HCT116 (cell line): Measurements from ENCODE around the gene ALX3. TPM values are rescaled to one million over a fixed set of nuclear protein-coding genes. Genes with fewer than 3 reads are reported as not detected.

Experiments used
- ATAC-seq: fragments of 200-7000 bp; cut with Tn5 transposase; 2 replicates; pipeline ENCODE4 v1.9.1; 2020; ENCODE audit warnings: mild to moderate bottlenecking, moderate library complexity
- BruUV-seq: library from RNA; stranded (reverse); fragments of 400-500 nt; replicated peaks from 2 replicates; lab custom pipeline; 2021; lab: Mats Ljungman, UMichigan
- CTCF ChIA-PET: fragments of 300-600 bp; sonication (Branson Sonifier 250); formaldehyde crosslinking; loops from one replicate; lab custom pipeline; 2021; ENCODE audit warnings: antibody characterized with exemption; lab: Charles Lee
- POLR2A ChIA-PET: fragments of 300-600, 350-600 bp; sonication (Branson Sonifier 250); formaldehyde crosslinking; loops from one replicate; lab custom pipeline; 2021; ENCODE audit warnings: antibody characterized with exemption; lab: Charles Lee
- RAD21 ChIA-PET, 2 experiments: fragments of 300-600 bp; sonication (Branson Sonifier 250); formaldehyde crosslinking; loops; one replicate each; lab custom pipeline; 2023; ENCODE audit warnings: low total read pairs in 2 of 2; ENCODE audit not compliant: uncharacterized antibody in 2 of 2, unreplicated experiment in 2 of 2, low non-redundant PET in 1 of 2; lab: Charles Lee
- DNase-seq: peaks from one replicate; pipeline ENCODE4 v3.0.0-alpha.2; 2010; ENCODE audit warnings: low read depth, low spot score
- H2AFZ ChIP-seq: fragments of 200-600 bp; shearing (Covaris generic), sonication (generic); 2 replicates; pipeline ENCODE4 v1.6.1; 2017; ENCODE audit warnings: low read depth, mixed run types, mixed read lengths, antibody characterized with exemption, low read length; ENCODE audit not compliant: poor library complexity, severe bottlenecking
- H3K27ac ChIP-seq: 2 replicates; pipeline ENCODE4 v1.5.1; 2012; ENCODE audit warnings: low read depth, low read length
- H3K27me3 ChIP-seq: fragments of 200-600 bp; sonication (generic); 2 replicates; pipeline ENCODE4 v1.6.1; 2016; ENCODE audit warnings: mixed run types, low read length, mixed read lengths; ENCODE audit not compliant: insufficient read depth
- H3K36me3 ChIP-seq, 2 experiments: fragments of 200-500 bp in 1 of 2; fragments of 200-600 bp in 1 of 2; sonication (Bioruptor generic) in 1 of 2; sonication (generic) in 1 of 2; 2 replicates each; pipeline versions ENCODE4 v1.5.1 to v1.6.1; 2014 to 2016; ENCODE audit warnings: low read length in 2 of 2, inconsistent platforms in 1 of 2, mixed read lengths in 1 of 2, mixed run types in 1 of 2; ENCODE audit not compliant: insufficient read depth in 2 of 2, control insufficient read depth in 1 of 2
- H3K4me1 ChIP-seq, 2 experiments: fragments of 200-600 bp in 1 of 2; sonication (generic) in 1 of 2; 2 replicates each; pipeline versions ENCODE4 v1.5.1 to v1.6.1; 2012 to 2017; ENCODE audit warnings: low read length in 2 of 2, inconsistent platforms in 1 of 2, mild to moderate bottlenecking in 1 of 2, mixed read lengths in 1 of 2, mixed run types in 1 of 2, moderate library complexity in 1 of 2; ENCODE audit not compliant: insufficient read depth in 2 of 2, control insufficient read depth in 1 of 2
- H3K4me2 ChIP-seq: fragments of 200-600 bp; sonication (generic); 2 replicates; pipeline ENCODE4 v1.6.1; 2017; ENCODE audit warnings: mixed run types, low read length, mixed read lengths
- H3K4me3 ChIP-seq, 2 experiments: fragments of 200-600 bp in 1 of 2; sonication (generic) in 1 of 2; replicated peaks in 1 of 2; 2 replicates each; pipeline ENCODE4 v1.5.1; 2011 to 2016; ENCODE audit warnings: low read length in 2 of 2, control low read depth in 1 of 2, low read depth in 1 of 2, mild to moderate bottlenecking in 1 of 2, mixed read lengths in 1 of 2, mixed run types in 1 of 2
- H3K79me2 ChIP-seq: fragments of 200-600 bp; sonication (generic); 2 replicates; pipeline ENCODE4 v1.6.1; 2017; ENCODE audit warnings: mild to moderate bottlenecking, mixed run types, low read length, moderate library complexity, mixed read lengths; ENCODE audit not compliant: insufficient read depth
- H3K9ac ChIP-seq: fragments of 200-600 bp; sonication (generic); 2 replicates; pipeline ENCODE4 v1.6.1; 2016; ENCODE audit warnings: low read length, mixed read lengths
- H3K9me2 ChIP-seq: fragments of 200-600 bp; sonication (generic), shearing (Covaris generic); 2 replicates; pipeline ENCODE4 v1.6.1; 2017; ENCODE audit warnings: mixed run types, mild to moderate bottlenecking, moderate library complexity; ENCODE audit not compliant: insufficient read depth
- H3K9me3 ChIP-seq, 2 experiments: fragments of 200-500 bp in 1 of 2; fragments of 200-600 bp in 1 of 2; sonication (Bioruptor generic) in 1 of 2; sonication (generic) in 1 of 2; 2 replicates each; pipeline ENCODE4 v1.6.1; 2014 to 2017; ENCODE audit warnings: low read length in 2 of 2, mixed read lengths in 2 of 2, inconsistent platforms in 1 of 2, low read depth in 1 of 2, mild to moderate bottlenecking in 1 of 2, mixed run types in 1 of 2, moderate library complexity in 1 of 2; ENCODE audit not compliant: control insufficient read depth in 1 of 2, insufficient read depth in 1 of 2
- H4K20me1 ChIP-seq: fragments of 200-600 bp; sonication (generic), shearing (Covaris generic); 2 replicates; pipeline ENCODE4 v1.6.1; 2017; ENCODE audit warnings: mixed run types, mild to moderate bottlenecking, moderate library complexity; ENCODE audit not compliant: insufficient read depth
- CEBPB ChIP-seq: IDR thresholded peaks from 2 replicates; pipeline ENCODE4 v1.6.1; 2012; ENCODE audit warnings: low read depth
- EGR1 ChIP-seq: IDR thresholded peaks from 2 replicates; pipeline ENCODE4 v1.6.1; 2012; ENCODE audit warnings: low read depth
- ELF1 ChIP-seq: IDR thresholded peaks from 2 replicates; pipeline ENCODE4 v1.6.1; 2012; ENCODE audit warnings: low read depth, borderline replicate concordance
- EZH2 ChIP-seq: fragments of 200-600 bp; sonication (generic); IDR thresholded peaks from 2 replicates; pipeline ENCODE4 v1.6.1; 2017; ENCODE audit warnings: antibody characterized with exemption, mixed run types
- EZH2phosphoT487 ChIP-seq: fragments of 200-600 bp; IDR thresholded peaks from 2 replicates; pipeline ENCODE4 v1.6.1; 2018; ENCODE audit warnings: antibody characterized with exemption, borderline replicate concordance
- FOSL1 ChIP-seq: IDR thresholded peaks from 2 replicates; pipeline ENCODE4 v1.6.1; 2012; ENCODE audit warnings: low read depth
- MAX ChIP-seq: IDR thresholded peaks from 2 replicates; pipeline ENCODE4 v1.6.1; 2012
- POLR2A ChIP-seq: IDR thresholded peaks from 2 replicates; pipeline ENCODE4 v1.7.0; 2011; ENCODE audit warnings: borderline replicate concordance; ENCODE audit not compliant: insufficient read depth, insufficient read length; ENCODE audit errors: extremely low read depth
- POLR2AphosphoS5 ChIP-seq: IDR thresholded peaks from 2 replicates; pipeline ENCODE4 v1.6.1; 2011; ENCODE audit warnings: mild to moderate bottlenecking, low read depth, low read length, moderate library complexity
- SP1 ChIP-seq: IDR thresholded peaks from 2 replicates; pipeline ENCODE4 v1.6.1; 2012; ENCODE audit warnings: low read depth
- SRF ChIP-seq: IDR thresholded peaks from 2 replicates; pipeline ENCODE4 v1.6.1; 2012; ENCODE audit warnings: low read depth
- TCF7L2 ChIP-seq: IDR thresholded peaks from 2 replicates; pipeline ENCODE4 v1.7.0; 2011; ENCODE audit warnings: borderline replicate concordance, inconsistent platforms; ENCODE audit not compliant: insufficient read depth, insufficient read length; ENCODE audit errors: extremely low read depth
- YY1 ChIP-seq: IDR thresholded peaks from 2 replicates; pipeline ENCODE4 v1.6.1; 2011; ENCODE audit warnings: low read length, low read depth, moderate library complexity, mild to moderate bottlenecking; ENCODE audit not compliant: insufficient replicate concordance; ENCODE audit errors: extremely low read depth
- ZFX ChIP-seq: fragments of 450-650 bp; IDR thresholded peaks from 2 replicates; pipeline ENCODE4 v1.6.1; 2017
- ZNF274 ChIP-seq: fragments of 200-500 bp; sonication (Bioruptor generic); IDR thresholded peaks from 2 replicates; pipeline ENCODE4 v1.6.1; 2014; ENCODE audit warnings: mild to moderate bottlenecking, low read depth, low read length, inconsistent platforms
- intact Hi-C: fragments of 100-400 bp; cut with micrococcal nuclease; formaldehyde crosslinking; loops from 2 replicates; pipeline ENCODE4 v1.10.0; 2022
- total RNA-seq: library from RNA; stranded (reverse); gene quantifications from one replicate; pipeline ENCODE4 v1.2.1, GENCODE V29; 2021; ENCODE audit not compliant: unreplicated experiment
- TF ChIP-seq, protein P1 (sequence below), 3 experiments: fragments of 200-600 bp in 1 of 3; sonication (generic) in 1 of 3; IDR thresholded peaks in 2 of 3; conservative IDR thresholded peaks in 1 of 3; 2 replicates each; pipeline ENCODE4 v1.5.1; 2012 to 2017; ENCODE audit warnings: low read depth in 2 of 3, low read length in 2 of 3, antibody characterized with exemption in 1 of 3, borderline replicate concordance in 1 of 3, control low read depth in 1 of 3, mild to moderate bottlenecking in 1 of 3, mixed read lengths in 1 of 3, mixed run types in 1 of 3, moderate library complexity in 1 of 3; ENCODE audit not compliant: insufficient read depth in 1 of 3
- TF ChIP-seq, protein P2 (sequence below): IDR thresholded peaks from 2 replicates; pipeline ENCODE4 v1.6.1; 2012
- TF ChIP-seq, protein P3 (sequence below): IDR thresholded peaks from 2 replicates; pipeline ENCODE4 v1.6.1; 2011; ENCODE audit warnings: mild to moderate bottlenecking, low read length, moderate library complexity; ENCODE audit not compliant: insufficient replicate concordance; ENCODE audit errors: extremely low read depth

Gene ALX3
- total RNA-seq, 1 experiment from 2014 or later, result not detected

DNA sequence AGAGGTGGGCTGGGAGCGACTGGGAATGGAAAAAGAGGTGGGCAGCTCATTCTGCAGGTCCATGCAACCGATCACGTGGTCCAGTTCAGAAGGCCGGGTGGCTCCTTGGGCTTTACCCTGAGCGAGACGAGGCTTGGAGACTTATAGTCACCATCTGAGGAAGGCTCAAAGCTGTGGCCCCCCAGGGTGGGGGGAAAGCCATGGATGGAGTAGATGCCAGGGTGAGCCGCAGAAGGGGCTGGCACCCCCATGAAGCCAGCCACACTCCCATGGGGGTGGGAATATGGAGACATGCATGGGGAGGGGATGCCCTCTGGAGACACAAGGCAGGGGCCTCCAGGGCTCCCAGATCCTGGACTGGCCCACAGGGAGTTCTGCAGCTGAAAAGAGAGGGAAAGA, 9.8 kb downstream of the ALX3 start:
- Histone ChIP-seq H3K9ac (no peak overlapping the region), H3K9me2 (no peaks in the 10 kb centered on the region), H4K20me1 (no peaks in the 10 kb centered on the region), H3K9me3 (no peaks in the 10 kb centered on the region), H3K27me3 (no peaks in the 10 kb centered on the region), H3K27ac (no peak overlapping the region), H2AFZ (no peak overlapping the region), H3K4me2 (no peak overlapping the region), H3K4me1 (no peaks in the 10 kb centered on the region), H3K79me2 (no peaks in the 10 kb centered on the region), H3K4me3 (no peak overlapping the region), H3K36me3 (peaks cover 11% of the 10 kb centered on the region in 2 experiments; a peak in 2 of 4 replicates)
- CTCF ChIA-PET, result interaction anchor here (0.8 to 2.2 kb wide), 19 partner anchors 10 to 436 kb away, joined by 3 to 14 read pairs (median 4); partner anchors contain the start of genes AHCYL1, ALX3 and STRIP1
- DNase-seq (no peak), ATAC-seq (no peak)
- POLR2A ChIA-PET, result no interaction called here
- RAD21 ChIA-PET, result no interaction called here
- no TSS peak for BruUV-seq
- TF ChIP-seq ZFX (no peak), SP1 (no peak), CEBPB (no peak), TCF7L2 (no peak), SRF (no peak), EGR1 (no peak), FOSL1 (no peak), MAX (no peak), POLR2A (no peak), YY1 (no peak), POLR2AphosphoS5 (no peak), ELF1 (no peak), EZH2phosphoT487 (no peak), EZH2 (no peak), ZNF274 (no peak)
- TF ChIP-seq, protein P1, sequence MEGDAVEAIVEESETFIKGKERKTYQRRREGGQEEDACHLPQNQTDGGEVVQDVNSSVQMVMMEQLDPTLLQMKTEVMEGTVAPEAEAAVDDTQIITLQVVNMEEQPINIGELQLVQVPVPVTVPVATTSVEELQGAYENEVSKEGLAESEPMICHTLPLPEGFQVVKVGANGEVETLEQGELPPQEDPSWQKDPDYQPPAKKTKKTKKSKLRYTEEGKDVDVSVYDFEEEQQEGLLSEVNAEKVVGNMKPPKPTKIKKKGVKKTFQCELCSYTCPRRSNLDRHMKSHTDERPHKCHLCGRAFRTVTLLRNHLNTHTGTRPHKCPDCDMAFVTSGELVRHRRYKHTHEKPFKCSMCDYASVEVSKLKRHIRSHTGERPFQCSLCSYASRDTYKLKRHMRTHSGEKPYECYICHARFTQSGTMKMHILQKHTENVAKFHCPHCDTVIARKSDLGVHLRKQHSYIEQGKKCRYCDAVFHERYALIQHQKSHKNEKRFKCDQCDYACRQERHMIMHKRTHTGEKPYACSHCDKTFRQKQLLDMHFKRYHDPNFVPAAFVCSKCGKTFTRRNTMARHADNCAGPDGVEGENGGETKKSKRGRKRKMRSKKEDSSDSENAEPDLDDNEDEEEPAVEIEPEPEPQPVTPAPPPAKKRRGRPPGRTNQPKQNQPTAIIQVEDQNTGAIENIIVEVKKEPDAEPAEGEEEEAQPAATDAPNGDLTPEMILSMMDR (IDR thresholded peaks at IDR 0.05 in 2 of 3, conservative IDR thresholded peaks at IDR 0.05 in 1 of 3; ENCODE audit: borderline replicate concordance in 1 of 3, insufficient read depth in 1 of 3, low read depth in 2 of 3, low read length in 2 of 3), result no peak
- TF ChIP-seq, protein P2, sequence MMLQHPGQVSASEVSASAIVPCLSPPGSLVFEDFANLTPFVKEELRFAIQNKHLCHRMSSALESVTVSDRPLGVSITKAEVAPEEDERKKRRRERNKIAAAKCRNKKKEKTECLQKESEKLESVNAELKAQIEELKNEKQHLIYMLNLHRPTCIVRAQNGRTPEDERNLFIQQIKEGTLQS, result no peak
- TF ChIP-seq, protein P3, sequence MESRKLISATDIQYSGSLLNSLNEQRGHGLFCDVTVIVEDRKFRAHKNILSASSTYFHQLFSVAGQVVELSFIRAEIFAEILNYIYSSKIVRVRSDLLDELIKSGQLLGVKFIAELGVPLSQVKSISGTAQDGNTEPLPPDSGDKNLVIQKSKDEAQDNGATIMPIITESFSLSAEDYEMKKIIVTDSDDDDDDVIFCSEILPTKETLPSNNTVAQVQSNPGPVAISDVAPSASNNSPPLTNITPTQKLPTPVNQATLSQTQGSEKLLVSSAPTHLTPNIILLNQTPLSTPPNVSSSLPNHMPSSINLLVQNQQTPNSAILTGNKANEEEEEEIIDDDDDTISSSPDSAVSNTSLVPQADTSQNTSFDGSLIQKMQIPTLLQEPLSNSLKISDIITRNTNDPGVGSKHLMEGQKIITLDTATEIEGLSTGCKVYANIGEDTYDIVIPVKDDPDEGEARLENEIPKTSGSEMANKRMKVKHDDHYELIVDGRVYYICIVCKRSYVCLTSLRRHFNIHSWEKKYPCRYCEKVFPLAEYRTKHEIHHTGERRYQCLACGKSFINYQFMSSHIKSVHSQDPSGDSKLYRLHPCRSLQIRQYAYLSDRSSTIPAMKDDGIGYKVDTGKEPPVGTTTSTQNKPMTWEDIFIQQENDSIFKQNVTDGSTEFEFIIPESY, result no peak
- intact Hi-C loops, result no loop called here
